ENCODE results near the gene WDR81.

WDR81 gene

GRCh38 chr17:1724869-1725641 lies 551 bp downstream of the WDR81 start:
- Histone ChIP-seq H3K79me2 (ENCODE audit: control insufficient read depth, low read length) (peaks cover 53% of the 10 kb centered on the region), H3K27me3 (ENCODE audit: control insufficient read depth, low read length) (no peaks in the 10 kb centered on the region), H3K9me2 (replicated peaks; ENCODE audit: control insufficient read depth, low read length) (no peaks in the 10 kb centered on the region), H3K27ac (ENCODE audit: low read depth, low read length) (peak overlapping the region; percentile 95), H4K20me1 (ENCODE audit: control insufficient read depth, insufficient read depth, low read depth, low read length) (no peaks in the 10 kb centered on the region), H3K4me3 (ENCODE audit: low read length) (peak overlapping the region; percentile 68), H3K9me3 (ENCODE audit: control insufficient read depth, insufficient read depth, low read length) (no peaks in the 10 kb centered on the region), H3F3A (ENCODE audit: control insufficient read depth, insufficient read depth) (peaks cover 30% of the 10 kb centered on the region), H3K4me2 (ENCODE audit: low read length) (peak overlapping the region; percentile 61), H3K36me3 (ENCODE audit: control insufficient read depth, low read length) (peaks cover 41% of the 10 kb centered on the region), H3K4me1 (ENCODE audit: control insufficient read depth, low read length) (peaks cover 91% of the 10 kb centered on the region)
- TF ChIP-seq CTCF (IDR thresholded peaks at IDR 0.05; ENCODE audit: low read depth, low read length, poor library complexity, severe bottlenecking) (no peak), EZH2phosphoT487 (IDR thresholded peaks at IDR 0.05; ENCODE audit: borderline replicate concordance, low read length) (no peak)

GRCh38 chr17:1725642-1726511 lies 1.4 kb downstream of the WDR81 start:
- H3K36me3 ChIP-seq (ENCODE audit: control insufficient read depth, low read length), result peaks cover 46% of the 10 kb centered on the region
- H3K9me2 ChIP-seq (replicated peaks; ENCODE audit: control insufficient read depth, low read length), result no peaks in the 10 kb centered on the region
- no peaks in the 10 kb centered on the region for H4K20me1 ChIP-seq (ENCODE audit: control insufficient read depth, insufficient read depth, low read depth, low read length)
- H3K27me3 ChIP-seq (ENCODE audit: control insufficient read depth, low read length), result no peaks in the 10 kb centered on the region
- H3K27ac ChIP-seq (ENCODE audit: low read depth, low read length), result peak overlapping the region; percentile 95
- no peaks in the 10 kb centered on the region for H3K9me3 ChIP-seq (ENCODE audit: control insufficient read depth, insufficient read depth, low read length)
- peak overlapping the region; percentile 68 for H3K4me3 ChIP-seq (ENCODE audit: low read length)
- peaks cover 91% of the 10 kb centered on the region for H3K4me1 ChIP-seq (ENCODE audit: control insufficient read depth, low read length)
- H3F3A ChIP-seq (ENCODE audit: control insufficient read depth, insufficient read depth), result peaks cover 29% of the 10 kb centered on the region
- no peak for TF ChIP-seq CTCF (IDR thresholded peaks at IDR 0.05; ENCODE audit: low read depth, low read length, poor library complexity, severe bottlenecking)
- no peak for TF ChIP-seq EZH2phosphoT487 (IDR thresholded peaks at IDR 0.05; ENCODE audit: borderline replicate concordance, low read length)
- peak overlapping the region; percentile 61 for H3K4me2 ChIP-seq (ENCODE audit: low read length)
- H3K79me2 ChIP-seq (ENCODE audit: control insufficient read depth, low read length), result peaks cover 61% of the 10 kb centered on the region

GRCh38 chr17:1726626-1727257 lies 2.2 kb downstream of the WDR81 start:
- H3K4me2 ChIP-seq (ENCODE audit: low read length), result peak overlapping the region; percentile 61
- no peaks in the 10 kb centered on the region for H3K9me2 ChIP-seq (replicated peaks; ENCODE audit: control insufficient read depth, low read length)
- H3K36me3 ChIP-seq (ENCODE audit: control insufficient read depth, low read length), result peaks cover 52% of the 10 kb centered on the region
- no peaks in the 10 kb centered on the region for H4K20me1 ChIP-seq (ENCODE audit: control insufficient read depth, insufficient read depth, low read depth, low read length)
- H3F3A ChIP-seq (ENCODE audit: control insufficient read depth, insufficient read depth), result peaks cover 23% of the 10 kb centered on the region
- peak overlapping the region; percentile 68 for H3K4me3 ChIP-seq (ENCODE audit: low read length)
- no peak overlapping the region for H3K27ac ChIP-seq (ENCODE audit: low read depth, low read length)
- no peaks in the 10 kb centered on the region for H3K9me3 ChIP-seq (ENCODE audit: control insufficient read depth, insufficient read depth, low read length)
- TF ChIP-seq EZH2phosphoT487 (IDR thresholded peaks at IDR 0.05; ENCODE audit: borderline replicate concordance, low read length), result no peak
- no peak for TF ChIP-seq CTCF (IDR thresholded peaks at IDR 0.05; ENCODE audit: low read depth, low read length, poor library complexity, severe bottlenecking)
- peaks cover 91% of the 10 kb centered on the region for H3K4me1 ChIP-seq (ENCODE audit: control insufficient read depth, low read length)
- H3K27me3 ChIP-seq (ENCODE audit: control insufficient read depth, low read length), result no peaks in the 10 kb centered on the region
- H3K79me2 ChIP-seq (ENCODE audit: control insufficient read depth, low read length), result peaks cover 65% of the 10 kb centered on the region

Data from DOHH2 (cell line).